Measurements from ENCODE around the gene CGRRF1. TPM values are rescaled to one million over a fixed set of nuclear protein-coding genes. Genes with fewer than 3 reads are reported as not detected.

CGRRF1 gene
- total and polyA plus RNA-seq, 2 of the 13 experiments (the other 11 are each of a cell fraction or from before 2014, with no cell fraction given), result 16.8 to 18.2 TPM

DNA sequence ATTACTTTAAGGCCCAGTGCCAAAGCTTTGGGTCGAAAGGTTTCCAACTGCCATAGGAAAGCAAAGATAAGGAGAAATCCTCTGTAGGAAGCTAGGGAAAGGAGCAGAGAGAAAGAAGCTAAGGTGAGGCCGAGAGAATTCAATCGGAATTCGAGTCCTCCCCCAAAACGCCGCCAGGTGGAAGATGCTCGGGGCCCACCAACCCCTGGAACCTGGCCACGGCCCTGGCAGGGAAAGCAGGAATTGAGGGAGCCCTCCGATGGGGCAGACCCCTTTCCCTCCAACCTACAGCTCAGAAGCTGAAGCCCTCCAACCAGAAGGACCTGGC, 21.4 kb upstream of the CGRRF1 start (continued):
- TF ChIP-seq, protein P1, sequence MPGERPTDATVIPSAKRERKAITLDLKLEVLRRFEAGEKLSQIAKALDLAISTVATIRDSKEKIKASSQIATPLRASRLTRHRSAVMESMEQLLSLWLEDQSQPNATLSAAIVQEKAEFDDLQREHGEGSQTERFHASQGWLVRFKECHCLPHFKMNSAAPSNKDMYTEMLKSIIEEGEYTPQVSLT (CRISPR knock-in tag; IDR thresholded peaks at IDR 0.05; ENCODE audit: borderline replicate concordance, low read depth), result no peak
- no peak for TF ChIP-seq HDAC1 (CRISPR knock-in tag; IDR thresholded peaks at IDR 0.05)
- TF ChIP-seq, protein P2, sequence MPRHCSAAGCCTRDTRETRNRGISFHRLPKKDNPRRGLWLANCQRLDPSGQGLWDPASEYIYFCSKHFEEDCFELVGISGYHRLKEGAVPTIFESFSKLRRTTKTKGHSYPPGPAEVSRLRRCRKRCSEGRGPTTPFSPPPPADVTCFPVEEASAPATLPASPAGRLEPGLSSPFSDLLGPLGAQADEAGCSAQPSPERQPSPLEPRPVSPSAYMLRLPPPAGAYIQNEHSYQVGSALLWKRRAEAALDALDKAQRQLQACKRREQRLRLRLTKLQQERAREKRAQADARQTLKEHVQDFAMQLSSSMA (CRISPR knock-in tag; IDR thresholded peaks at IDR 0.05), result no peak
- TF ChIP-seq, protein P3, sequence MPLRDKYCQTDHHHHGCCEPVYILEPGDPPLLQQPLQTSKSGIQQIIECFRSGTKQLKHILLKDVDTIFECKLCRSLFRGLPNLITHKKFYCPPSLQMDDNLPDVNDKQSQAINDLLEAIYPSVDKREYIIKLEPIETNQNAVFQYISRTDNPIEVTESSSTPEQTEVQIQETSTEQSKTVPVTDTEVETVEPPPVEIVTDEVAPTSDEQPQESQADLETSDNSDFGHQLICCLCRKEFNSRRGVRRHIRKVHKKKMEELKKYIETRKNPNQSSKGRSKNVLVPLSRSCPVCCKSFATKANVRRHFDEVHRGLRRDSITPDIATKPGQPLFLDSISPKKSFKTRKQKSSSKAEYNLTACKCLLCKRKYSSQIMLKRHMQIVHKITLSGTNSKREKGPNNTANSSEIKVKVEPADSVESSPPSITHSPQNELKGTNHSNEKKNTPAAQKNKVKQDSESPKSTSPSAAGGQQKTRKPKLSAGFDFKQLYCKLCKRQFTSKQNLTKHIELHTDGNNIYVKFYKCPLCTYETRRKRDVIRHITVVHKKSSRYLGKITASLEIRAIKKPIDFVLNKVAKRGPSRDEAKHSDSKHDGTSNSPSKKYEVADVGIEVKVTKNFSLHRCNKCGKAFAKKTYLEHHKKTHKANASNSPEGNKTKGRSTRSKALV (CRISPR knock-in tag; IDR thresholded peaks at IDR 0.05), result peak; percentile 47; the same call in 1 of the 2 replicates

DNA sequence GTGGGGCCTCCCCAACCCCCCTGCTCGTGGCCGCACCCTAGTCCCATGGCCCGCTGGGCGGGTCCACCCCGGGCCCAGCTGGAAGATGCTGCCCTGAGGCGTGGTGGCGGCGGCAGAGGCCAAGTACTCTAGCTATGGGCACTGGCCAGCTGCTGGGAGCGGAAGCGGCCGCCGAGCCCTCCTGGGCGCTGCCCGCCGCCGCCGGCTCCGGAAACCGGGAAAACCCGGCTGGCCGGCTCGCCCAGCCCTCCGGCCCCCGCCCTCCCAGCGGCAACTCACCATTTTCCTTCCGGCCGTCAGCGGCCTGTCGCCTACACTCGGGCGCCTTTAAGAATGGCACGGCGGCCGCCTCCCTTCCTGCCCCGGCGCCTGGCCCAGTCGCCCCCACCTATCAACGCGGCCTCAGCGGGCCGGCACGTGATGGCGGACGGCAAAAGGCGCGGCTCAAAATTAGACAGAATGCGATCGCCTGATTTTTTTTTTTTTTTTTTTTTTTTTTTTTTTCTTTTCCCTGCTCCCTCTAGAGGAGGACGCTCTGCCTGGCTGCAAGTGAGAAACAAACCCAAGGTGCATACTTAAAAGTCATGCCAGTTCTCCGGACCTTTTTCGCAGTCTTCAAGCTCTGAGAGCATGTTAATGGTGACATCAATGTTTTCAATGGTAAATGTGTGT, 20.9 kb upstream of the CGRRF1 start, which contains the start of gene GMFB:
Gene GMFB (minus strand): TSS at position 335 of the 672 bp plus-strand sequence. CDS start 53 bp downstream, at position 282.
- DNase-seq (ENCODE audit: low spot score) (peak; percentile 80), FAIRE-seq (no peak), ATAC-seq (peak; percentile 95)
- no TSS peak for BruUV-seq (replicated peaks)
- H3K9ac ChIP-seq (ENCODE audit: insufficient read depth, low read depth, low read length), result peak within 1 kb of the TSS; percentile 93
- H3K27ac ChIP-seq (ENCODE audit: extremely low read length, insufficient read depth, low read length), result peak within 1 kb of the TSS; percentile 94
- in situ Hi-C loops (cut with HindIII; ENCODE audit: extremely low pct_ligation_motif_present, low pct_unique_long_range_greater_than_20kb) (loop anchor here (10.0 kb wide), 1 partner anchor 124 kb away; no protein-coding TSS in a partner anchor), intact Hi-C loops (cut with micrococcal nuclease; ENCODE audit: unreplicated experiment) (loop anchor here (1.0 to 5.0 kb wide), 3 partner anchors 10 to 121 kb away; partner anchors contain the start of gene CNIH1)
- H3K4me2 ChIP-seq (ENCODE audit: low read depth, low read length), result peak within 1 kb of the TSS; percentile 99
- H3K4me3 ChIP-seq (replicated peaks in 1 of 3; ENCODE audit: insufficient read depth in 1 of 3, low read depth in 2 of 3, low read length in 3 of 3), result peak within 1 kb of the TSS; percentile 90 to 99 (median 94)
- peaks cover 8% of the 10 kb centered on the region for H4K20me1 ChIP-seq (ENCODE audit: insufficient read depth, low read length)
- peaks cover 49% of the 10 kb centered on the region for H3K79me2 ChIP-seq (ENCODE audit: insufficient read depth, low read length)
- CTCF ChIA-PET (ENCODE audit: low intra/inter-chr PET ratio, low total read pairs), result no interaction called here
- H3K4me1 ChIP-seq (ENCODE audit: insufficient read depth, low read length), result peaks cover 65% of the 10 kb centered on the region
- POLR2A ChIA-PET, result interaction anchor here (0.9 to 3.0 kb wide), 13 partner anchors 10 to 1803 kb away, joined by 3 to 19 read pairs (median 4); partner anchors contain the start of gene CGRRF1
- WGBS (ENCODE audit: low lambda C conversion rate), result under 1% methylated on average over 25 of the region's 51 CpGs
- peak within 1 kb of the TSS; percentile 100 for H2AFZ ChIP-seq (ENCODE audit: low read length)
- no peaks in the 10 kb centered on the region; a peak in 1 of 5 replicates for H3K27me3 ChIP-seq (ENCODE audit: control insufficient read depth in 1 of 2, insufficient read depth in 2 of 2, low read length in 2 of 2)
- no peaks in the 10 kb centered on the region for H3K9me3 ChIP-seq (ENCODE audit: low read length)
- no peaks in the 10 kb centered on the region for H3K36me3 ChIP-seq (replicated peaks in 1 of 2; ENCODE audit: control insufficient read depth in 1 of 2, insufficient read depth in 2 of 2, low read length in 2 of 2)
- TF ChIP-seq, protein P2 (CRISPR knock-in tag; IDR thresholded peaks at IDR 0.05), result 0 out of 2 replicates have a peak, but pooled peaks have one; percentile 67
- no peak for TF ChIP-seq RBM22 (optimal IDR thresholded peaks at IDR 0.05; ENCODE audit: low read length)
- no peak for TF ChIP-seq ZNF75D (CRISPR knock-in tag; IDR thresholded peaks at IDR 0.05; ENCODE audit: borderline replicate concordance)
- TF ChIP-seq MTF1 (CRISPR knock-in tag; IDR thresholded peaks at IDR 0.05), result 0 out of 2 replicates have a peak, but pooled peaks have one; percentile 16
- TF ChIP-seq, protein P4, sequence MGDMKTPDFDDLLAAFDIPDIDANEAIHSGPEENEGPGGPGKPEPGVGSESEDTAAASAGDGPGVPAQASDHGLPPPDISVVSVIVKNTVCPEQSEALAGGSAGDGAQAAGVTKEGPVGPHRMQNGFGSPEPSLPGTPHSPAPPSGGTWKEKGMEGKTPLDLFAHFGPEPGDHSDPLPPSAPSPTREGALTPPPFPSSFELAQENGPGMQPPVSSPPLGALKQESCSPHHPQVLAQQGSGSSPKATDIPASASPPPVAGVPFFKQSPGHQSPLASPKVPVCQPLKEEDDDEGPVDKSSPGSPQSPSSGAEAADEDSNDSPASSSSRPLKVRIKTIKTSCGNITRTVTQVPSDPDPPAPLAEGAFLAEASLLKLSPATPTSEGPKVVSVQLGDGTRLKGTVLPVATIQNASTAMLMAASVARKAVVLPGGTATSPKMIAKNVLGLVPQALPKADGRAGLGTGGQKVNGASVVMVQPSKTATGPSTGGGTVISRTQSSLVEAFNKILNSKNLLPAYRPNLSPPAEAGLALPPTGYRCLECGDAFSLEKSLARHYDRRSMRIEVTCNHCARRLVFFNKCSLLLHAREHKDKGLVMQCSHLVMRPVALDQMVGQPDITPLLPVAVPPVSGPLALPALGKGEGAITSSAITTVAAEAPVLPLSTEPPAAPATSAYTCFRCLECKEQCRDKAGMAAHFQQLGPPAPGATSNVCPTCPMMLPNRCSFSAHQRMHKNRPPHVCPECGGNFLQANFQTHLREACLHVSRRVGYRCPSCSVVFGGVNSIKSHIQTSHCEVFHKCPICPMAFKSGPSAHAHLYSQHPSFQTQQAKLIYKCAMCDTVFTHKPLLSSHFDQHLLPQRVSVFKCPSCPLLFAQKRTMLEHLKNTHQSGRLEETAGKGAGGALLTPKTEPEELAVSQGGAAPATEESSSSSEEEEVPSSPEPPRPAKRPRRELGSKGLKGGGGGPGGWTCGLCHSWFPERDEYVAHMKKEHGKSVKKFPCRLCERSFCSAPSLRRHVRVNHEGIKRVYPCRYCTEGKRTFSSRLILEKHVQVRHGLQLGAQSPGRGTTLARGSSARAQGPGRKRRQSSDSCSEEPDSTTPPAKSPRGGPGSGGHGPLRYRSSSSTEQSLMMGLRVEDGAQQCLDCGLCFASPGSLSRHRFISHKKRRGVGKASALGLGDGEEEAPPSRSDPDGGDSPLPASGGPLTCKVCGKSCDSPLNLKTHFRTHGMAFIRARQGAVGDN (CRISPR knock-in tag; IDR thresholded peaks at IDR 0.05), result peak; percentile 90
- TF ChIP-seq MXI1 (IDR thresholded peaks at IDR 0.05; ENCODE audit: borderline replicate concordance, low read depth, low read length), result 0 out of 3 replicates have a peak, but pooled peaks have one; percentile 9
- TF ChIP-seq ZNF274 (CRISPR knock-in tag; IDR thresholded peaks at IDR 0.05), result peak; percentile 51; the same call in 1 of the 2 replicates

All from HepG2 (cell line).